Thoracic aorta (tissue), 2 donors: Measurements from ENCODE around the gene OLIG1. TPM values are rescaled to one million over a fixed set of nuclear protein-coding genes. Genes with fewer than 3 reads are reported as not detected.

Source experiments
- ATAC-seq: fragments of 150-250 bp; one replicate; pipeline ENCODE4 v1.8.0; 2017; ENCODE audit warnings: low read depth; ENCODE audit not compliant: insufficient number of reproducible peaks, low FRiP score
- DNase-seq: peaks from one replicate; pipeline ENCODE4 v3.0.0-alpha.2; 2020; ENCODE audit warnings: low spot score
- H3K27ac ChIP-seq, 2 donors: fragments of 200-600 bp; sonication (generic); 1 replicate in 1 of 2; 2 replicates in 1 of 2; pipeline ENCODE4 v1.5.1; 2016; ENCODE audit warnings: mild to moderate bottlenecking in 2 of 2, moderate library complexity in 2 of 2
- H3K27me3 ChIP-seq: fragments of 200-600 bp; sonication (generic); replicated peaks from 2 replicates; pipeline ENCODE4 v1.6.0; 2016; ENCODE audit warnings: mild to moderate bottlenecking; ENCODE audit not compliant: insufficient read depth
- H3K36me3 ChIP-seq: fragments of 200-600 bp; sonication (generic); one replicate; pipeline ENCODE4 v1.5.1; 2016
- H3K4me1 ChIP-seq, 2 donors: fragments of 200-600 bp; sonication (generic); 1 replicate in 1 of 2; 2 replicates in 1 of 2; pipeline versions ENCODE4 v1.5.1 to v1.6.0; 2016; ENCODE audit warnings: low read depth in 2 of 2, mild to moderate bottlenecking in 1 of 2; ENCODE audit not compliant: control insufficient read depth in 1 of 2
- H3K4me3 ChIP-seq: fragments of 200-600 bp; sonication (generic); 2 replicates; pipeline ENCODE4 v1.5.1; 2016; ENCODE audit warnings: mild to moderate bottlenecking
- H3K9me3 ChIP-seq: fragments of 200-600 bp; sonication (generic); 2 replicates; pipeline ENCODE4 v1.5.1; 2016
- total RNA-seq, 2 donors: library from RNA; depleted of rRNA; stranded (reverse); fragments of >200 nt; gene quantifications; one replicate each; pipeline versions ENCODE4 v1.1.0 to v1.2.3, GENCODE V29; 2016
- TF ChIP-seq, protein P1 (sequence below): fragments of 200-600 bp; sonication (generic); IDR thresholded peaks from one replicate; pipeline ENCODE4 v1.5.1; 2019; ENCODE audit warnings: antibody characterized with exemption

Gene OLIG1
- total RNA-seq, 2 donors from 2014 or later, result not detected

GRCh38 chr21:33031152-33031911, 38.6 kb upstream of the OLIG1 start:
- no peaks in the 10 kb centered on the region for H3K9me3 ChIP-seq
- H3K4me3 ChIP-seq, result no peak overlapping the region
- TF ChIP-seq, protein P1, sequence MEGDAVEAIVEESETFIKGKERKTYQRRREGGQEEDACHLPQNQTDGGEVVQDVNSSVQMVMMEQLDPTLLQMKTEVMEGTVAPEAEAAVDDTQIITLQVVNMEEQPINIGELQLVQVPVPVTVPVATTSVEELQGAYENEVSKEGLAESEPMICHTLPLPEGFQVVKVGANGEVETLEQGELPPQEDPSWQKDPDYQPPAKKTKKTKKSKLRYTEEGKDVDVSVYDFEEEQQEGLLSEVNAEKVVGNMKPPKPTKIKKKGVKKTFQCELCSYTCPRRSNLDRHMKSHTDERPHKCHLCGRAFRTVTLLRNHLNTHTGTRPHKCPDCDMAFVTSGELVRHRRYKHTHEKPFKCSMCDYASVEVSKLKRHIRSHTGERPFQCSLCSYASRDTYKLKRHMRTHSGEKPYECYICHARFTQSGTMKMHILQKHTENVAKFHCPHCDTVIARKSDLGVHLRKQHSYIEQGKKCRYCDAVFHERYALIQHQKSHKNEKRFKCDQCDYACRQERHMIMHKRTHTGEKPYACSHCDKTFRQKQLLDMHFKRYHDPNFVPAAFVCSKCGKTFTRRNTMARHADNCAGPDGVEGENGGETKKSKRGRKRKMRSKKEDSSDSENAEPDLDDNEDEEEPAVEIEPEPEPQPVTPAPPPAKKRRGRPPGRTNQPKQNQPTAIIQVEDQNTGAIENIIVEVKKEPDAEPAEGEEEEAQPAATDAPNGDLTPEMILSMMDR, result no peak
- ATAC-seq (no peak), DNase-seq (no peak)
- H3K27ac ChIP-seq, result no peak overlapping the region
- no peaks in the 10 kb centered on the region for H3K36me3 ChIP-seq
- H3K4me1 ChIP-seq, result peaks cover 10 to 23% of the 10 kb centered on the region in 2 donors
- H3K27me3 ChIP-seq, result no peaks in the 10 kb centered on the region

DNA sequence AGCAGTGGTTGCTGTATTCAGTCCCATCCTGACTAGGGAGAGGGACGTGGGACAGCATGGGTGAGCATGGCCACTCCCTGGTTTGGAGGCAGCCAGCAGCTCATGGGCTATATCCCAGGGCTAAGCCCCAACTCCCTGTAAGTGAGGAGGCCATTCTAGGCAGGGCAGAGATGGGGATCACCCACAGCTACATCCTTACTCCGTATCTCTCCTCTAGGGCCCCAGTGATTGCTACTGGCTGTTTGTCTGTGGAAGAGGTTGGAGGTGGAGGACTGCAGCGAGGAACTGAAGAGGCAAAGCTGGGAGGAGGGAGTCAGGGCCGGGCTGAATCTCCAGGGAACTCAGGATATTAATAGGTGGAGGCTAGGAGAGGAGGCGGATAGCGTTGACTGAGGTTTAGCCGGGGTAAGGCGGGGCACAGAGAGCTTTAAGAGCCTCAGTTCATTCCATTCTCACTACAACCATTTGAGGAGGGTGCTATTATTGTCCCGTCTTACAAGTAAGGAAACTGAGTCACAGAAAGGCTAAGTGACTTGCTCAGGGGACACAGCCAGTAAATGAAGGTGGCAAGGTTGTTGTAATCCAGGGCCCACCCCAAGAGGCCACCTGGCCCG, 37.4 kb upstream of the OLIG1 start:
- no peak for DNase-seq
- peaks cover 10 to 21% of the 10 kb centered on the region in 2 donors for H3K4me1 ChIP-seq
- H3K27ac ChIP-seq, result no peak overlapping the region
- H3K4me3 ChIP-seq, result no peak overlapping the region
- ATAC-seq, result no peak
- TF ChIP-seq, protein P1, result no peak
- no peaks in the 10 kb centered on the region for H3K9me3 ChIP-seq
- no peaks in the 10 kb centered on the region for H3K27me3 ChIP-seq
- H3K36me3 ChIP-seq, result no peaks in the 10 kb centered on the region

GRCh38 chr21:33033094-33033951, 36.6 kb upstream of the OLIG1 start:
- Histone ChIP-seq H3K36me3 (no peaks in the 10 kb centered on the region), H3K27ac (no peak overlapping the region), H3K27me3 (no peaks in the 10 kb centered on the region), H3K4me3 (no peak overlapping the region), H3K9me3 (no peaks in the 10 kb centered on the region), H3K4me1 (peaks cover 8 to 18% of the 10 kb centered on the region in 2 donors)
- no peak for DNase-seq
- TF ChIP-seq, protein P1, result no peak
- ATAC-seq, result no peak

DNA sequence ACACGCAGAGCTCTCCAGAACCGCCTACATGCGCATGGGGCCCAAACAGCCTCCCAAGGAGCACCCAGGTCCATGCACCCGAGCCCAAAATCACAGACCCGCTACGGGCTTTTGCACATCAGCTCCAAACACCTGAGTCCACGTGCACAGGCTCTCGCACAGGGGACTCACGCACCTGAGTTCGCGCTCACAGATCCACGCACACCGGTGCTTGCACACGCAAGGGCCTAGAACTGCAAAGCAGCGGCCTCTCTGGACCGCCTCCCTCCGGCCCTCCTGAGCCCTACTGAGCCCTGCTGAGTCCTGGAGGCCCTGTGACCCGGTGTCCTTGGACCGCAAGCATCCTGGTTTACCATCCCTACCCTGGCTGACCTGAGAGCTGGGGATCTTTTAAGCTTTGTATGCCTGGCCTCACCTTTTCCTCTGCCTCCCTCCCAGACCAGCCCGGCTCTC, 36.0 kb upstream of the OLIG1 start:
- no peak for DNase-seq
- no peak overlapping the region for H3K27ac ChIP-seq
- H3K27me3 ChIP-seq, result no peaks in the 10 kb centered on the region
- no peak overlapping the region for H3K4me3 ChIP-seq
- no peaks in the 10 kb centered on the region for H3K36me3 ChIP-seq
- peaks cover 5 to 11% of the 10 kb centered on the region in 2 donors for H3K4me1 ChIP-seq
- no peak for ATAC-seq
- H3K9me3 ChIP-seq, result no peaks in the 10 kb centered on the region
- TF ChIP-seq, protein P1, result no peak

GRCh38 chr21:33035147-33035546, 34.8 kb upstream of the OLIG1 start:
- H3K27me3 ChIP-seq, result no peaks in the 10 kb centered on the region
- no peak overlapping the region for H3K4me3 ChIP-seq
- H3K27ac ChIP-seq, result no peak overlapping the region
- H3K36me3 ChIP-seq, result no peaks in the 10 kb centered on the region
- TF ChIP-seq, protein P1, result no peak
- no peak for DNase-seq
- no peaks in the 10 kb centered on the region for H3K9me3 ChIP-seq
- H3K4me1 ChIP-seq, result no peaks in the 10 kb centered on the region
- ATAC-seq, result no peak
